NCI-H82 (cell line): ENCODE data around the gene SSBP3.

Experiments
- DNase-seq: peaks from one replicate; lab custom pipeline; 2025; lab: John Stamatoyannopoulos, UW

The SSBP3 gene

DNA sequence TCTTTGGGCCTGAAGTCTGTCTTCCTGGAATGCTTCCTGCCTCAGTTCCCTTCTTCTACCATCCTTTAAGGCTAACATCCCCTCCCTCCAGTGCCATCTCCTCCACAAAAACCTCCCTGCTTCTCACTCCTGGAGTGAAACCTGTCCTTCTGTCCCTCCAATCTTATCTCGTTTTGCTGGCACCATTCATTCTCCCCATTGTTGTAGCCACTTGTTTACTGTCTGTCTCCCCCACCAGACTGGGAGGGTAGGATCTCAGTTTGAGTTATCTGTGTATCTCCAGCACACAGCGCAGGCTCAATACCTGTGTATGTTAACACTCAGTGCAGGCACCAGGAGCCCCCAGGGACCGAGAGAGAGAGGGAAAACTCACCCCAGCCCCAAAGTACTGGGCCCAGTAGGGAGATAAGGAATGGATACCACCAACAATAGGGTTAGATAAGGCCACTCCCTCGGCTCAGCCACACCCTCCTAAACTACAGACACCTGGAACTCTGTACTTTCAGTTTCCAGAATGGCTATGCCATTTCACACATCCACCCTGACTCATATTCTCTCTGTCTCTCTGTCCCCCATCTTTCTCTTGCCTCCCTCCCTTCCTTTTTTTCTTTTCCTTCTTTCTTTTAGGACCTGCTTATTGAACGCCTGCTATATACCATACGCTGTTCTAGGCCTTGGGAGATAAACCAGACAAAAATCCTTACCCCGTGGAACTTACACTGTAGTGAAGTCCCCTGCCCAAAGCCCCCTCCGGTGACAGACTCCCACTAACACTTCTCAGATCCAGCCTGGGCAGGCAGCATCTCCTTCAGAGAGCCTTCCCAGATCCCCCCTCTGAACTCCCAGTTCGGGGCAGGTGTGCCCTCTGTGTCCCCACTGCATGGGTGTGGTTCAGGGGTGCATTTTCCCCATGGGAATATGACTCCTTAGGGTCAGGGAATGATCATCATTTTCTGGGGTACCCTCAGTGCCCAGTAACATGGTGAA lies 3.3 kb upstream of the SSBP3 start:
- DNase-seq = peak; percentile 45

DNA sequence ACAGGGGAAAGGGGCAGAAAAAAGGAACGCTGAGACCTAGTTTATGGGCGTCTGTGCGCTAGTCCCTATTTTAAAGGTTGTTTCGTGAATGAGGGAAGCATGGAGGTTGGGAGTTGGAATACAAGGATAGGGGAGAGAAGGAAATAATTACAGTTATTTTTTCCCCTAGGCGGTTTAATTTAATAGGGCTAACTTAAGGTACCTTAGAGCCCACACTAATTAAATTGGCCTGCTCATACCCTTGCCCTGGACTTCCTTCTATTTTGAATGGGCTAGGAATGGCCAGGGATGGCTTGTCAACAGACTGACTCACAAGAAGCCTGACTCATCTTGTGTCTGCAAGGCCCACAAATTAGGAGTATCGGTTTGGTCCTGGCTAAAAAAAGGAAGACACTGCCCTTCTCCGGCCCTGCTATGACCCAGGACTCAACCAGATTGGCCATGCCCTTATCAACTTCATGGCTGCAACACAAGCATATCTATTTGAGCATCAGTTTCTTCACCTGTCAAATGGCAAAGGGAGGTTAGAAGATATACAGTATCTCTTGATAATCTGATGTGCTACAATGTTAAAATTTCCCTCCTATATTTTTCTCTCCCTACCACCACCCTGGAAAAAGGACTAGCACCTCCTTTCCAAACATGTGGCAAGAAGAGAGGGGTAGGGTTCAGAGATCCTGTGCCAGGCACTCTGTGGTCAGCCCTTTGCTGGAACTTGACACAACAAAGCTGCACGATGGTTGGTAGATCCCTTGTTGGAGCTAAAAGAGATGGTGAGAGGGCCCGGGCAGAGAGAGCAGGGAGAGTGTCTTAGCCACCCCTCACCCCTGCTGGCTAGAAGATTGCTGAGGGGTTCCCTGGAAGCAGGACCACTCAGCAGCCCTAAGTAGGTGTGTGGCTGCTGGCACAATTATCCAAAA lies 2.2 kb upstream of the SSBP3 start:
- DNase-seq = no peak

DNA sequence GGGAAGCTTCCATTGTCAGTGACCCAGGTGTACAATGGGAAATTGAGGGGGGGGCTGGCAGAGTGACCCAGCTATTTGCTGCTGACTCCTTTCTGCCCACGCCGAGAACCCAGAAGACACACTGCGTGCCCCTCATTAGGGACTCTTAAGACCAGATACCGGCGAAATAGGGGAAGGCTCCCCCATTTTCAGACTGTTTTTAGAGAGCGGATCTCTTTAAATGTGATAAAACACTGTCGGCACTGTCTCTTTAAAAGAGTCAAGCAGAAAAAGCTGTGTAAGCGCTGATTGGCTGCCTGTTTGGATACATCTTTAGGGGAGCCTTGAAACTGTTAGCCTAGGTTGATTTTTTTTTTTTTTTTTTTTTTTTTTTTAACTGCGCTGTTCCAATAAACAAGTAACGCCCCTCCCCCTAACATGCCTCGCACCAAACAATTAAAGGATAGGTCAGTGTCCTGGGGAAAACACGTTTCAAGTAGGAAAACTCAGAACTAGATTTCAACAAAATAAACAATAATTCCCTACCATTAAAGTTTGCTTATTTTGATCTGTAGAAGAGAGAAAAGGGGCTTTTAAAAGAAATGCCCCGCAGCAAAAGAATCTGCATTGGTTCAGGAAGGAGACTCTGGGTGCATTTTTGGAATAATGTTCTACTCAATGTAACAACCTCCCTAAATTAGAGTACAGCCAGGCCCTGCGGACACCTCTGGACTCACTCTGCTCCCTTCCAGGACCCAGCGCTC lies 1.4 kb upstream of the SSBP3 start:
- peak; percentile 98 for DNase-seq

DNA sequence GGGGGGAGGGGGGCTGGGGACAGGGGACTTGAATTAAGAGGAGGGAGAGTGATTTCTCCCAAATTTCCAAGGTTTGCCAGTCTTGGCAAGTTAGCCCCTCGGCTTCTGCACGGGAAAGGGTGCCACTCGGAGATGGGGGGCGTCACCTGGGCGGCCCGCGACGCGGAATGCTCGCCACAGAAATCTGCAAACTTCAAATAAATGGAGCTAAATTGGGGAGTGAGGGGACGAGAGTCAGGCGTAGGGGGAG lies 885 bp upstream of the SSBP3 start:
- no peak for DNase-seq

DNA sequence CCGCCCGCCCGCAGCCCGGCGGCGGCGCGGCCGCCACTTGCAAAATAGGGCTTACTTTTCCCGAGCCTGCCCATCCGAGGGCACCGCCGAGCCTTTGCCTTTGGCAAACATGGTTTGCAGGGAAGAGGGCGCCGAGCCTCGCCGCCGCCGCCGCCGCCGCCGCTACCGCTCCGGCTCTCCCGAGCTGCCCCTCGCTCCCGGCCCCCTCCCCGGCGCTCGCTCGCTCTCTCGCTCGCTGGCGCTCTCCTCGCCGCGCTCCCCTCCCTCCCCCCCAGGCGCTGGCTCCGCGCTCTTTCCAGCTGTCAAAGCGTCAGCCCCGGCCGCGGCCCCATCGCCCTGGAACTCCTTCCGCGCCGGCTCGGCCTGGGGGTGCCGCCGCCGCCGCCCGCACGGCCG lies 298 bp downstream of the SSBP3 start:
- DNase-seq = no peak

DNA sequence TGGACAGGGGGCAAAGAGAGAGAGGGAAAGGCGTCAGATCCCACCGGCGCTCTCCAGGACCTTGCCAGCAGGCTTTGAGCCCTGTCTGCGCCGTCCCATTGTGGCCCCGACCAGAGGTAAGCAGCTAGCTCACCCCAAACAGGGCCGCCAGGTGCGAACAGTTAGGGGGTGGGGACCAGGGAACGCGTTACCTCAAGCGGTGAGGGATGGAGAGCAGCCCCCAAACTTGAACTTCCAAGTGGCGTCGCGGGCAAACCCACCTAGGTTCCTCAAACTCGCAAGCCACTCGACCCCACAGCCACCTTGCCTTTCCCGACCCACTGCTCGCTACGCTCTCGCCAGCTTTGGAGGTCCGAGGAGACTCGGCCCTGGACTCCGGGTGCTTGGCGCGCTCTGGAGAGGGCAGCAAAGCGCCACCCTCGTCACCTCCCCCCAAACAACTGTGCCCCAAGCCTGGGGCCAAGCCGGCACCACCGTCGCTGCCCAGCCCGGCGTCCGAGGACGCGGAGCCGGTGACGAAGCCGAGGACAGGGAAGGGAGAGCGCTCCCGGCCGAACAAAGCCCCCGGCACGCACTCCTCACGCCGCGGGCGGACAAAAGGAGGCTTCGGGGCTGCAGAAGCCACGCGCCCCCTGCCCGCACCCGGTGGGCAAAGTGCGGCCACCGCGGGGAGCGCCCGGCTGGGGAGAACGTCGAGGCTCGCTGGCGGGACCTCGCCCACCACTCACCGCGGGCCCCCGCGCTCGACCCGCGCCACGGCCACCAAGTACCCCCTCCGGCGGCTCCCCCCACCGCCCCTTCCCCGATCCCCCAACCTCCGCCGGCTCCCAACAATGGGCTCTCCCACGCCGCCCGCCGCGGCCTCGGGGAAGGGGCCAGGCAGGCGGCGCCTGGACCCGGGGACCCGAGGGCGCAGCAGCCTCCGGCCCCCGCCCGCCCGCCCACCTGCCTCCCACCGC lies 976 bp downstream of the SSBP3 start:
- DNase-seq = peak; percentile 65

DNA sequence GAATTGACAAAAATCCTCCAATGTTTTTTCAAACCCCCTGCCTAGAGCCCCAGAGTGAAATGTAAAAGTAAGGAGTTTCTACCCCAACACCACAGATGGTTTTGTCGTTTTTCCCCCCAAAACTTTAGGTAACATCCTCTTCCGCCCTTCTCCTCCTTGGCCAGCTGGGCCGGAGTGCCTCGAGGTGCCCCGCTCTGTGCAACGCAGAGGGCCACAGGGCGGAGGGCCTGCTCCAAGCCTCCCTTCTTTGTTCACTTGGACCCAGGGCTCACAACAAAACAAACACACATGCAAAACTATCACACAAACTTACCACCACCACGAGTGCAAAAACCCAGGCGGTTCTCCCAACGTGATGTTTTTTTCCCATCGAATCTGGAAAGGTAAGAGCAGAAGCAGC lies 1.9 kb downstream of the SSBP3 start:
- DNase-seq = peak; percentile 43

DNA sequence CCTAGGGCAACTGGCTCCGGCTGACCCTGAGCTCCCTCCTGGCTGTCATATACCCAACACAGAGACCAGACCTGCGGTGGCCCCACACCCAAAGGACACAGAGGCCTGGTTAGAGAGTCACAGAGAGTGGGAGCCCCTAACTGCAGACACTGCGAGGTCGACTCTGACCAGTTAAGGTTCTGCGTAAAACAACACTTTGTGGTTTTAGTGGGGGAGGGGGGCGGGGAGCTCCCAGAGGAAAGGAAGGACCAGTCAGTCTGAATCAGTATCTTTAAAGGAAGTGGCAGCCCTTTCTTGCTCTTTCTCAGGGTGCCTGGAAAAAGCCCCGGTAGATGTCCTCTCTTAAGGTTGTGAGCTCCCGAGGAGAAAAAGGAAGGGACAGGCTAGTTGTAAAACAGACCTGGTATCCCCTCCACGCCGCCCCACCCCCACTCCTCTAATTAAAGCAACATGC lies 2.4 kb downstream of the SSBP3 start:
- peak; percentile 43 for DNase-seq

DNA sequence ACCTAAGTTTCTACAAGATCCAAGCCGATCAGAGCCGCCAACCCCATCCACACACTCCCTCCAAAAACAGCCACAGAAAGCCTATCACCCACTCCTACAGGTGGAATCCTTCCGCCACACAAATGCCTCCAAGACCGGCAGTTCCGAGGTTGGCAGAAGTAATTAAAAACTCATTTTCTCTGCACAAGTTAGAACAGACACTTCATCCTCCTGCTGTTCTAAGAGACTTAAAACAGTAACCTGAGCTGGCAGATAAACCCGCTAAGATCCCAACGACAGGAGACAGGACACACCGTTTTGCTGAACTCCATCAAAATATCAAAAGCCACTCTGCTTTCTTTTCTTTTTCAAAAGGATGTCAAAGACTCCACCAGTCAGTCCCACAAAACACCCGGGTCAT lies 2.8 kb downstream of the SSBP3 start:
- peak; percentile 42 for DNase-seq

DNA sequence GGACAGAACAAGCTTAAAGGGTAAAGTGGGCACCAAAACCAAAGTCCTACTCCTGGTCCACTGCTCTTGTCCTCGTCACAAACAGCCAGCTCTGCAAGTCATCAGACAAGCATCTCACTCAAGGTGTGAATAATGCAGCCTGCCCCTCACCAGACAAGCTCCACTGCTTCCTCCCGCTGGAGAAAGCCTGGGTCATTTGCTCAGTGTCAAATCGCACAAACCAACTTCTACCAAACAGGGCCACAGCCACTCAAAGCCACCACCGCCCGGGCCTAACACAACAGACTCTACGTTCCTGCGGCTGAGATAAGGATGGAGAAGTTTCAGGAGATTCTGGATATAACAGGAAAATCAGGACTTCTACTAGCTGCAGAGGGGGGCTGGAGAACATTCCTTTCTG lies 3.3 kb downstream of the SSBP3 start:
- no peak for DNase-seq

DNA sequence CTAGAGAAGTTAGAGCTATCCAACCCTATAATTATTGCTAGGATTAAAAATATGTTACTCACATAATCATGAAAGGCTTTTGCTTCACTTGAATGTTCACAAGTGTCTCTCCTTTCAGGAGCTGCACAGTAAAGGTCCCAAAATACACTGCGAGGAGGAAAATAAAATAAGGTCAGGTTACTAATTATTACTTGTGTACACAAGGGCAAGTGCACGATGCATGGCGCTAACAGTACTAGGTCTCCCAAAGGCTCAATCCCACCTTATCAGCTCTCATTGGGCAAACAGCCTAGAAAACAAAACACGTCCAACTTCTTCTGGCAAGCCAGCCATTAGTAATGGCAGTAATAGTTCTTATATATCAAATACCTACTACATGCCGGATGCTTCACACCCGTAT lies 4.4 kb downstream of the SSBP3 start:
- DNase-seq = no peak

DNA sequence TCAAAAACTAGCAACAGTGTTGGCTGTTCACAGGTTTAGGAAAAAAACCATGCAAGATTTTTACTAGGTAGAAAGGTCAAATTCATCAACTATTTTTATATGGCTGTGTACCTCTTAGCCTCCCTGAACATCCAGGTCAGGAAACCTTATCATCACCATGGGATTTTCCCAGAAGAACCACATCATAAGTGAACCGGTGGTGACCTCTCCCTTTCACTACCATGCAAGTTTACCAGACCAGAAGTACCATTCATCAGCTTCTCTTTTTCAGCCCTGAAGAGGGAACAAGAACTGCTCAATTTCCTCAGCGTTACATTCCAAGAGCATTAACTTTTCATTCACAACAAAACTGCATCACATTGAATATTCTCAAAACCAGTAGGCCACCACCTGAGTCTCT lies 5.9 kb downstream of the SSBP3 start:
- DNase-seq = no peak

DNA sequence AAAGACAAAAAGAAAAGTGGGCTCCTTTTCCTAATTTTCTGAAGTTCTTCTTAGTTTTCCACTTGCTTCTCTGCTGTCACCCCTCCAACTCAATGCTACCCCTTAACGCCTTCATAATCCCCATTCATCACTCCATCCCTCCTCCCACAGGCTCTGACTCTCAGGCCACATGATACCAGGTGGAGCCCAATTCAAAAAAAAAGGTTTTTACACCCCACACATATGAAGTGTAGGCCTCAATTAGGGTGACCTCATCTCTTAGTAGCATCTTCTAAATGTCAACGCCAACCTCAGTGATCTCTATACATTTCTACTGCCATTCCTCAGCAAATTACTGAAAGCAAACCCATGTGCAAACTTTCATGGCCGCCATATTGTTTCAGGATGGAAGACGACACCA lies 6.4 kb downstream of the SSBP3 start:
- DNase-seq = no peak

DNA sequence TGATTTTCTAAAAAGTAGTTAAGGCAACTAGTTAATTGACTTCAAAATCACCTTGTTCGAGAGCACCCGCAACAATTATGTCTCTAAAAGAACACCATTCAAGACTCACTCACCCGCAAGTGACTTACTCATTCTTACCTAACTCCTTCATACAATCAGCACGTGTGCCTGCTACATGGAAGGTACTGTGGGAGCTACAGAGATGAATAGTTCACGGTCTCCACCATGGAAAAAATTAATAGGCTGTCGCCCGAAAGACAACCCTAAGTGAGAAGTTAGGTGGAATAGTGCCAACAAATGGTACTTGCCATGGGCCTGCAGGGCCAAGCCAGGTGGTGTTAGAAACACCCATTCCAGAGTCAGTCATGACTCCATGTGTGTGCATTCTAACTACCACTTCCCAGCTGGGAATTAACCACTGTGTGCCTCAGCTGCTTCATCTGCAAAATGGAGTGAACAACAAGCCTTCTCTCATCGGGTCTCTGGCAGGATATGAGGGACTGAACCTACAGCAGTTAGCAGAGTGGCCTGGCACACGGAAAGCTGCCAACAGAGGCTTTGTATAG lies 7.1 kb downstream of the SSBP3 start:
- no peak for DNase-seq

DNA sequence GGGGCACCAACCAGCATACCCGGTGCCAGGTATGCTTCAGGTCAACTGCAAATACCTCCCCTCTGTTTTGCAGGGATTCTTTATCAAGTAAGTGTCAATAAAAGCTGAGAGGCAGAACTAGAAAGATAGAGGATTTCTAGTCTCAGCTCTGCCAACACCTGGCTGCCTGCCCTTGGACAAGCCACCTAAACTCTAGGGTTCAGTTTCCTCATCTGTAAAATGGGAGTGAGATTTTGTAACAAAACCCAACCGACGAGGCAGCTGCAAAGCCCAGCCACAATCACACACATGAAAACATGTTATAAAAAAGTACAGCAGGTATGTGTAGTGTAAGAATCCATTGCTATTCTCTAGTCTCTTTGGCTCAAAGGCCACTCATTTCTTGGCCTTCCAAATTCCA lies 8.2 kb downstream of the SSBP3 start:
- DNase-seq = no peak

DNA sequence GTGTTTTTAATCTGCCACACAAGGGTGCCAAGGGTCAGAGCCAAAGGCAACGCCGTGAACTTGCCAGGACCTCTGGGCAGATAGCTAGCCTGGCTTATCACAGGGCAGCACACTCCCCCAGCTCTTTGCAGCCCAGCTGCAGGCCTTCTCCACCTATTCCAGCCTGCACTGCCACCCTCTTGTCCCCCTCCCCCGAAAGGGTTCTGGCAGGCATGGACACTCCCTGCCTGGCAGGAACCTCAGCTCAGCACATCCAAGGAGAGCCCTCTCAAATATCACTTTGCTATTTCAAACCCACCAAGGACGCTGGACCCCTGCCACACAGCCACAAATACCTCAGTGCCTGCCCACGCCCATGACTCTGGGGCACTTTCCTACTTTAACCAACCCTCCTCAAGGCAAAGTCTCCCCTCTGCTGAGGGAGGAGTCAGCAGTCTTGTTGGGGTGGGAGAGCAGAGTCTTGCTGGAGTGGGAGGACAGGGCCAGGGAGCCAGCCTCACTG lies 9.1 kb downstream of the SSBP3 start:
- DNase-seq = no peak

DNA sequence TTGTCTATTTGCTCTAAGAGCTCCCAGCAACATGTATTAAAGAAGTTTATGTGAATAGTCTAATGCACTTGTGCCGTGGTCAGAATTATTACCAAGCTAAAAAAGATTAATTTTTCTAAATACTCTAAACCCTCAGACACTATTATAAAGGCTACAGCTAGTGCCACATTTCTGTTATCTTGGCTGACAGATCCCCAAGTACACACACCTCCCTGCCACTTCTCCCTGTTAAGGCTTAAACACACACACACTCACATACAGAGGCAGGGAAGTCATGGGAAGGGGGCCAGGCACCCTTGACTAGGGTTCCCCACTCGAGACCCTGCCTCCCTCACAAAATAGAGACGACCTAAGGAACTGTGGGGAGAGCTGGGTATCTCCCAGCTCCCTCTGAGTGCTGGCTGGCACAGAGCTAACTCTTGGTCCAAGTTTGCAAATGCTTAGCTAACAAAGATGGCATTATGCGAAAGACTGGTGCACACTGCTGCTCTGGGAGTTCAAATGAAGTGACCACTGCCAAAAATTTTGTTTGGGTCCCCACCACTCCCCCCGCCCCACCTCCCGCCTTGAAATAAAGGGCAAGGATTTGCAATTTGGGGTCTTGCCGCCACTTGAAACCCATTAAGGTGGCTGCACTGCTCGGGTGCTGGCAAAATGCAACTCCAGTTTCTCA lies 9.8 kb downstream of the SSBP3 start:
- DNase-seq = no peak

DNA sequence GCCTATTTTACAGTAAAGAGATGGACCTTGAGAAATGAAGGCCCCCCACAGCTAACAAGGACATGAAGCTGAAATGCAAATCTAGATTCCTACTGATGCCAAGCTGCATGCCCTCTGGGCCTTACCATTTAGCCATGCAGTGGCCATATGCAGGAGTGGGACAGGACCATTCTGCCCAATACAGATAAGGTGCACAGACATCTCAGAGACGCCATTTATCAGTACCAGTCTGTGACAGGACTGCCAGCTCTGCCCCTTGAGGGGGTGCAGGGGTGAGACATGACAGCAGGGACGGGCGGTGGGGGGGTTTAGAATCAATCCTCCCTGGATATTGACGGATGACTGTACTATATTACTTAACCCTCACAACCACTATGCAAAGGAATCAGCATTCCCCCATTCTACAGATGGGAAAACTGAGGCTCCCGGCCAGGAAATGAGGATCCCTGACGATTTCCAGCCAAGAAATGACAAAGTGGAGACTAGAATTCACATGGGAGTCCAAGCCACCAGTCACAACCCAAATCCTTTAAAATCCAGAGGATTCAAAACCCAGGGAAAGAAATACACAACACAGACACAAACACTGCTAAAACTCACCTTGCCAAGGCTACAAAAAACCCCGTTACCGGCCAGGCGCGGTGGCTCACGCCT lies 10.8 kb downstream of the SSBP3 start:
- no peak for DNase-seq

DNA sequence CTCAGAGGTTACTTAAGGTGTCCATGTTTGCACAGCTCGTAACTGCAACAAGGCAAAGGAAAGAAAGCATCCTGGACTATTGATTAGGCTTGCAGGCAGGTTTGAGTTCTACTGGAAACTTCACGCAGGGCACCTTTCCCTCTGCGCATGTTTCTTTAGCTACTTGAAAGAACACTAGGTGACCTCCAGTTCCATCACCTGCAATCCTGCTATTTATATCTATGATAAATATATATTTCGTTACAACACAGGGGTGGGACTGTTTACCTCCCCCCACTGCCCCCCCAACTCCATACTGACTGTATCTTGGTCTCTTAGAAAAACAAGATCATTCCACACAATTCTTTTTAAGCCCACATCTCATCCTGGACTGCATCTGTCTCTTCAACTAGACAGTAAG lies 12.1 kb downstream of the SSBP3 start:
- no peak for DNase-seq

DNA sequence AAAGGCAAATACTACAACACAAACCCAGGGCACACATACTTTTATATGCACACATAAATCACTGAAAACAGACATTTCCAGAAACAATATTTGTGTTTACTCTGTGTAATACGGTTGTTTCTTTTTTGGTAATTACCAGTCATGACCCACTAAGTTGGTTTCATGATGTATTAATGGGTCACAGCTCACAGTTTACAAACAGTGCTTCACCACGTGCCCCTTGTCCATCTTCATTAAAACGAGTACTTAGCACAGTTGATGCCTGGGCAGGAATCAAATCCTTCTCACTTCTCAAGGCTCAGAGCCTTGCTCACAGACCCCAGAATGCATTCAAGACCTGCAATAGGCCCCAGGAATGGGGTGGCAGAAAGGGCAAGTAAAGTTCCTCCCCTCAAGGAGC lies 13.8 kb downstream of the SSBP3 start:
- DNase-seq = no peak
